Liver (tissue), 9 donors: ENCODE measurements around the gene ITGB6. TPM values are rescaled to one million over a fixed set of nuclear protein-coding genes. Genes with fewer than 3 reads are reported as not detected.

ENCODE experiments used
- DNase-seq: peaks from one replicate; pipeline ENCODE4 v3.0.0-alpha.2; 2017; ENCODE audit warnings: low spot score
- H3K27ac ChIP-seq, 2 donors: one replicate each; pipeline ENCODE4 v1.7.0; 2013; ENCODE audit warnings: inconsistent platforms in 2 of 2, low read length in 2 of 2, control low read depth in 1 of 2, low read depth in 1 of 2, mild to moderate bottlenecking in 1 of 2
- H3K27me3 ChIP-seq, 4 donors: one replicate each; pipeline versions ENCODE4 v1.6.1 to v1.7.0; 2013; ENCODE audit warnings: low read length in 3 of 4, inconsistent platforms in 1 of 4, mild to moderate bottlenecking in 1 of 4, moderate library complexity in 1 of 4; ENCODE audit not compliant: control insufficient read depth in 4 of 4, insufficient read depth in 4 of 4
- H3K36me3 ChIP-seq, 4 donors: one replicate each; pipeline versions ENCODE4 v1.6.1 to v1.7.0; 2013; ENCODE audit warnings: low read length in 3 of 4, mild to moderate bottlenecking in 3 of 4, low read depth in 1 of 4, moderate library complexity in 1 of 4; ENCODE audit not compliant: control insufficient read depth in 4 of 4, insufficient read depth in 3 of 4
- H3K4me1 ChIP-seq, 4 donors: one replicate each; pipeline versions ENCODE4 v1.6.1 to v1.7.0; 2013; ENCODE audit warnings: low read length in 3 of 4, mild to moderate bottlenecking in 3 of 4, moderate library complexity in 1 of 4; ENCODE audit not compliant: control insufficient read depth in 4 of 4, insufficient read depth in 4 of 4
- H3K4me3 ChIP-seq, 3 donors: one replicate each; pipeline versions ENCODE4 v1.6.1 to v1.7.0; 2013; ENCODE audit warnings: low read length in 3 of 3, control low read depth in 1 of 3, low read depth in 1 of 3, mild to moderate bottlenecking in 1 of 3
- H3K9ac ChIP-seq, 2 donors: one replicate each; pipeline ENCODE4 v1.7.0; 2013; ENCODE audit warnings: low read length in 2 of 2, mild to moderate bottlenecking in 2 of 2, moderate library complexity in 2 of 2, control low read depth in 1 of 2, low read depth in 1 of 2
- H3K9me3 ChIP-seq, 4 donors: one replicate each; pipeline versions ENCODE4 v1.6.1 to v1.7.0; 2013; ENCODE audit warnings: low read length in 3 of 4; ENCODE audit not compliant: control insufficient read depth in 4 of 4
- FOXA1 ChIP-seq: IDR thresholded peaks from 2 replicates; pipeline ENCODE4 v1.6.1; 2016; ENCODE audit warnings: antibody characterized with exemption
- FOXA2 ChIP-seq: IDR thresholded peaks from 2 replicates; pipeline ENCODE4 v1.6.1; 2016; ENCODE audit warnings: antibody characterized with exemption
- GABPA ChIP-seq, 2 donors: IDR thresholded peaks in 1 of 2; conservative IDR thresholded peaks in 1 of 2; 2 replicates each; pipeline ENCODE4 v1.6.1; 2016; ENCODE audit warnings: antibody characterized with exemption in 2 of 2, mild to moderate bottlenecking in 1 of 2, moderate library complexity in 1 of 2
- JUND ChIP-seq, 2 donors: IDR thresholded peaks; 2 replicates each; pipeline ENCODE4 v1.6.1; 2016; ENCODE audit warnings: antibody characterized with exemption in 2 of 2
- RAD21 ChIP-seq, 2 donors: IDR thresholded peaks; 2 replicates each; pipeline ENCODE4 v1.6.1; 2016; ENCODE audit warnings: antibody characterized with exemption in 2 of 2, mild to moderate bottlenecking in 2 of 2
- REST ChIP-seq: IDR thresholded peaks from 2 replicates; pipeline ENCODE4 v1.6.1; 2016; ENCODE audit warnings: antibody characterized with exemption, mild to moderate bottlenecking
- RXRA ChIP-seq, 2 donors: IDR thresholded peaks; 2 replicates each; pipeline ENCODE4 v1.6.1; 2017 to 2018; ENCODE audit warnings: antibody characterized with exemption in 2 of 2, mild to moderate bottlenecking in 1 of 2
- SP1 ChIP-seq: IDR thresholded peaks from 2 replicates; pipeline ENCODE4 v1.6.1; 2018; ENCODE audit warnings: antibody characterized with exemption, mild to moderate bottlenecking
- WGBS: extraction: QIAGEN DNeasy Blood & Tissue Kit; methylation state at CpG from one replicate; pipeline ENCODE4 v1.1.7; 2013; 5-methylcytosine and 5-hydroxymethylcytosine counted together
- polyA plus RNA-seq, 2 donors: library from polyadenylated mRNA; stranded (reverse) in 1 of 2; unstranded in 1 of 2; fragments of 200-250 nt in 1 of 2; fragments of >200 nt in 1 of 2; fragmentation: Nextera tagmentation in 1 of 2; extraction: Ambion mirVana in 1 of 2; gene quantifications; one replicate each; pipeline versions ENCODE4 v1.2.1 to v1.2.3, GENCODE V29; 2013 to 2015
- total RNA-seq, 2 donors: library from RNA; depleted of rRNA; stranded (reverse); fragments of >200 nt; gene quantifications; one replicate each; pipeline ENCODE4 v1.2.3, GENCODE V29; 2014
- donor health status: healthy.
- donor health status: healthy.
- donor health status: healthy.
- donor health status: healthy.
- donor health status: healthy.

ITGB6 gene
- total and polyA plus RNA-seq, 4 donors: 0.03 to 0.10 (median 0.08) TPM; not detected in 1

- 55% methylated on average over 2 of the region's 2 CpGs for WGBS
- TF ChIP-seq FOXA2 (no peak), SP1 (no peak), JUND (IDR thresholded peaks at IDR 0.05) (no peak), FOXA1 (no peak), GABPA (IDR thresholded peaks at IDR 0.05 in 1 of 2, conservative IDR thresholded peaks at IDR 0.05 in 1 of 2) (no peak), RAD21 (IDR thresholded peaks at IDR 0.05) (no peak)
- Histone ChIP-seq H3K4me1 (no peaks in the 10 kb centered on the region), H3K4me3 (no peak overlapping the region), H3K36me3 (no peaks in the 10 kb centered on the region), H3K9me3 (peaks cover 0 to 6% (median 2%) of the 10 kb centered on the region in 4 donors), H3K27ac (no peak overlapping the region), H3K27me3 (no peaks in the 10 kb centered on the region), H3K9ac (no peak overlapping the region)
- DNase-seq: no peak
Measured at GRCh38 chr2:160076241-160076640, 123.8 kb downstream of the ITGB6 start.

GRCh38 chr2:160075171-160075570 lies 124.9 kb downstream of the ITGB6 start:
- TF ChIP-seq REST (no peak), RXRA (IDR thresholded peaks at IDR 0.05) (no peak), RAD21 (IDR thresholded peaks at IDR 0.05) (no peak)
- Histone ChIP-seq H3K27ac (no peak overlapping the region), H3K4me1 (no peaks in the 10 kb centered on the region), H3K9ac (no peak overlapping the region), H3K4me3 (no peak overlapping the region), H3K9me3 (peaks cover 0 to 6% (median 2%) of the 10 kb centered on the region in 4 donors), H3K27me3 (no peaks in the 10 kb centered on the region), H3K36me3 (no peaks in the 10 kb centered on the region)
- 78% methylated on average over 5 of the region's 5 CpGs for WGBS
- DNase-seq: no peak

GRCh38 chr2:160073284-160073888 lies 126.7 kb downstream of the ITGB6 start:
- H3K36me3 ChIP-seq: no peaks in the 10 kb centered on the region
- peaks cover 0 to 6% (median 0%) of the 10 kb centered on the region in 4 donors for H3K9me3 ChIP-seq
- H3K9ac ChIP-seq: no peak overlapping the region
- no peak for TF ChIP-seq REST
- no peak for TF ChIP-seq SP1
- no peaks in the 10 kb centered on the region for H3K27me3 ChIP-seq
- H3K4me3 ChIP-seq: no peak overlapping the region
- no peaks in the 10 kb centered on the region for H3K4me1 ChIP-seq
- 59% methylated on average over 2 of the region's 2 CpGs for WGBS
- no peak for DNase-seq
- no peak overlapping the region for H3K27ac ChIP-seq
